ENCODE measurements around the gene TMEM101.

- TF ChIP-seq EZH2 (IDR thresholded peaks at IDR 0.05; ENCODE audit: borderline replicate concordance, control insufficient read depth, low read depth, low read length) (no peak), CTCF (IDR thresholded peaks at IDR 0.05 in 2 of 3, conservative IDR thresholded peaks at IDR 0.05 in 1 of 3; ENCODE audit: control insufficient read depth in 2 of 3, extremely low read depth in 1 of 3, insufficient read depth in 1 of 3, low read depth in 3 of 3, low read length in 3 of 3) (no peak), ZNF592 (IDR thresholded peaks at IDR 0.05) (no peak), EP300 (IDR thresholded peaks at IDR 0.05; ENCODE audit: borderline replicate concordance in 1 of 2, control insufficient read depth in 1 of 2, low read depth in 2 of 2, low read length in 2 of 2) (no peak), POLR2A (IDR thresholded peaks at IDR 0.05; ENCODE audit: low read depth, low read length) (no peak), RELA (IDR thresholded peaks at IDR 0.05; ENCODE audit: borderline replicate concordance, partially characterized antibody) (no peak), STAT3 (IDR thresholded peaks at IDR 0.05; ENCODE audit: low read depth, low read length) (no peak), CBX5 (IDR thresholded peaks at IDR 0.05; ENCODE audit: low read depth) (no peak), ZNF687 (IDR thresholded peaks at IDR 0.05) (no peak), SRF (IDR thresholded peaks at IDR 0.05; ENCODE audit: low read depth in 2 of 2, low read length in 2 of 2) (no peak)
Observed at GRCh38 chr17:44014133-44014436, 678 bp downstream of the TMEM101 start.
